Neural progenitor cell (in vitro differentiated cells): ENCODE measurements around the gene SLC6A12.

Source experiments
- EZH2 ChIP-seq: fragments of 200-600 bp; sonication (generic); IDR thresholded peaks from 2 replicates; pipeline ENCODE4 v1.6.1; 2017; ENCODE audit warnings: antibody characterized with exemption, mild to moderate bottlenecking, moderate library complexity
- TF ChIP-seq, protein P1 (sequence below): fragments of 200-600 bp; sonication (generic); IDR thresholded peaks from 2 replicates; pipeline ENCODE4 v1.5.1; 2017; ENCODE audit warnings: antibody characterized with exemption, mild to moderate bottlenecking

DNA sequence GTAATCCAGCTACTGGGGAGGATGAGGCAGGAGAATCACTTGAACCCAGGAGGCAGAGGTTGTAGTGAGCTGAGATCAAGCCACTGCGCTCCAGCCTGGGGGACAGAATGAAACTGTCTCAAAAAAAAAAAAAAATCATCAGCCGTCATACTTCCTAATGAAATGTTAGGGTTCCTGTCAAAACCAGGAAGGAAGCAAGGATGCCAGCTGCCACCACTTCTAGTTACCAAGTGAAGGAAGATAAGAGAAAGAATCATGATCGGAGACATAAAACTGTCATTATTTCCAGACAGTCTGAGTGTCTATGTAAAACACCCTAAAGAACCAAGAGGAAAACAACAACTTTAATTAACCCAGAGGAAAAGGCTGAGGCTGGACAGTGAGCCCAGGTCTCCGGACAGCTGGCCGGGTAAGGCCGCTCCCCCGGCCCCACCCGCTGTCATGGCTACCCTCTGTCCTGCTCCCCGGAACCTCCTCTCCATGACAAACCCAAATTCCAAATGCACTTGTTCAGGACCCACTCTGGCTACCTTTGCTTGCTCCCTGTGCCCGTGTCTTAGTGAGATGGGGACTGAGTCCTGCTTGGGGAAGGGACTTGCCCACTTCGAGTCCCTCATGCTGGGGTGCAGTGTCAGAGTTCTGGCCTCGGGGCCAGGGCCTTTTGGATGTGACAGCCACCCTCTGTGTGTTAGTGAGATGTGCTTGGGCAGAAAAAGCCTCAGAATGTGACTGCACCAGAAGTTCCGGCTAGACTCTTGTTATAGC is 29.0 kb downstream of the SLC6A12 start:
- TF ChIP-seq, protein P1, sequence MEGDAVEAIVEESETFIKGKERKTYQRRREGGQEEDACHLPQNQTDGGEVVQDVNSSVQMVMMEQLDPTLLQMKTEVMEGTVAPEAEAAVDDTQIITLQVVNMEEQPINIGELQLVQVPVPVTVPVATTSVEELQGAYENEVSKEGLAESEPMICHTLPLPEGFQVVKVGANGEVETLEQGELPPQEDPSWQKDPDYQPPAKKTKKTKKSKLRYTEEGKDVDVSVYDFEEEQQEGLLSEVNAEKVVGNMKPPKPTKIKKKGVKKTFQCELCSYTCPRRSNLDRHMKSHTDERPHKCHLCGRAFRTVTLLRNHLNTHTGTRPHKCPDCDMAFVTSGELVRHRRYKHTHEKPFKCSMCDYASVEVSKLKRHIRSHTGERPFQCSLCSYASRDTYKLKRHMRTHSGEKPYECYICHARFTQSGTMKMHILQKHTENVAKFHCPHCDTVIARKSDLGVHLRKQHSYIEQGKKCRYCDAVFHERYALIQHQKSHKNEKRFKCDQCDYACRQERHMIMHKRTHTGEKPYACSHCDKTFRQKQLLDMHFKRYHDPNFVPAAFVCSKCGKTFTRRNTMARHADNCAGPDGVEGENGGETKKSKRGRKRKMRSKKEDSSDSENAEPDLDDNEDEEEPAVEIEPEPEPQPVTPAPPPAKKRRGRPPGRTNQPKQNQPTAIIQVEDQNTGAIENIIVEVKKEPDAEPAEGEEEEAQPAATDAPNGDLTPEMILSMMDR: no peak
- TF ChIP-seq EZH2: no peak
